ENCODE data around the gene GPR107.

GPR107 gene

DNA sequence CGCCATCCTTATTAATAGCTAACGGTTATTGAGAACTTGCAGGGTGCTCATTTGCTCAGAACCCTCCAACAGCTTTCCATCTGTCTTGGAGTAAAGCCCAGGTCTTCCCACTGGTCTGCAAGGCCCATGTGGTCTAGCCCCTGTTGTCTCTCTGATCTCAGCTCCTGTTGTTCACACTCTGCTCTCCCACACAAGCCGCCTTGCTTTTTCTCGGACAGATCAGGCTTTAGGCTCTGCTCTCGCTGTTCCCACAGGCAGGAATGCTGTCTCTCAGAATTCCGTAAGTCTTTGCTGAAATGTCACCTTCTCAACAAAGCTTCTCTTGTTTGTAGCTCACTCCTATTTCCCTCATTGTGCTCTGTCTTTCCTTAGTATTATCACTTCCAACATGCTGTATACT, 34.3 kb downstream of the GPR107 start:
- TF ChIP-seq CSDC2 (CRISPR knock-in tag; IDR thresholded peaks at IDR 0.05) (no peak), BACH2 (CRISPR knock-in tag; IDR thresholded peaks at IDR 0.05; ENCODE audit: borderline replicate concordance) (no peak), TOX (CRISPR knock-in tag; IDR thresholded peaks at IDR 0.05; ENCODE audit: borderline replicate concordance) (no peak), PPARA (CRISPR knock-in tag; IDR thresholded peaks at IDR 0.05; ENCODE audit: borderline replicate concordance) (no peak), RARB (CRISPR knock-in tag; IDR thresholded peaks at IDR 0.05) (no peak), ISL1 (CRISPR knock-in tag; IDR thresholded peaks at IDR 0.05) (no peak), GLIS3 (CRISPR knock-in tag; IDR thresholded peaks at IDR 0.05) (no peak), TCF4 (CRISPR knock-in tag; IDR thresholded peaks at IDR 0.05; ENCODE audit: borderline replicate concordance) (no peak), ARNTL (CRISPR knock-in tag; IDR thresholded peaks at IDR 0.05; ENCODE audit: borderline replicate concordance, low read depth) (no peak), ZNF70 (CRISPR knock-in tag; IDR thresholded peaks at IDR 0.05) (no peak), ZFP3 (CRISPR knock-in tag; IDR thresholded peaks at IDR 0.05) (no peak), ZNF8 (CRISPR knock-in tag; IDR thresholded peaks at IDR 0.05) (no peak), ESRRG (CRISPR knock-in tag; IDR thresholded peaks at IDR 0.05) (no peak), ZFP30 (CRISPR knock-in tag; IDR thresholded peaks at IDR 0.05) (no peak), OSR1 (CRISPR knock-in tag; IDR thresholded peaks at IDR 0.05) (no peak), SNAI2 (CRISPR knock-in tag; IDR thresholded peaks at IDR 0.05) (no peak)
- TF ChIP-seq, protein P1, sequence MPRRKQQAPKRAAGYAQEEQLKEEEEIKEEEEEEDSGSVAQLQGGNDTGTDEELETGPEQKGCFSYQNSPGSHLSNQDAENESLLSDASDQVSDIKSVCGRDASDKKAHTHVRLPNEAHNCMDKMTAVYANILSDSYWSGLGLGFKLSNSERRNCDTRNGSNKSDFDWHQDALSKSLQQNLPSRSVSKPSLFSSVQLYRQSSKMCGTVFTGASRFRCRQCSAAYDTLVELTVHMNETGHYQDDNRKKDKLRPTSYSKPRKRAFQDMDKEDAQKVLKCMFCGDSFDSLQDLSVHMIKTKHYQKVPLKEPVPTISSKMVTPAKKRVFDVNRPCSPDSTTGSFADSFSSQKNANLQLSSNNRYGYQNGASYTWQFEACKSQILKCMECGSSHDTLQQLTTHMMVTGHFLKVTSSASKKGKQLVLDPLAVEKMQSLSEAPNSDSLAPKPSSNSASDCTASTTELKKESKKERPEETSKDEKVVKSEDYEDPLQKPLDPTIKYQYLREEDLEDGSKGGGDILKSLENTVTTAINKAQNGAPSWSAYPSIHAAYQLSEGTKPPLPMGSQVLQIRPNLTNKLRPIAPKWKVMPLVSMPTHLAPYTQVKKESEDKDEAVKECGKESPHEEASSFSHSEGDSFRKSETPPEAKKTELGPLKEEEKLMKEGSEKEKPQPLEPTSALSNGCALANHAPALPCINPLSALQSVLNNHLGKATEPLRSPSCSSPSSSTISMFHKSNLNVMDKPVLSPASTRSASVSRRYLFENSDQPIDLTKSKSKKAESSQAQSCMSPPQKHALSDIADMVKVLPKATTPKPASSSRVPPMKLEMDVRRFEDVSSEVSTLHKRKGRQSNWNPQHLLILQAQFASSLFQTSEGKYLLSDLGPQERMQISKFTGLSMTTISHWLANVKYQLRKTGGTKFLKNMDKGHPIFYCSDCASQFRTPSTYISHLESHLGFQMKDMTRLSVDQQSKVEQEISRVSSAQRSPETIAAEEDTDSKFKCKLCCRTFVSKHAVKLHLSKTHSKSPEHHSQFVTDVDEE (CRISPR knock-in tag; IDR thresholded peaks at IDR 0.05): no peak
- TF ChIP-seq, protein P2, sequence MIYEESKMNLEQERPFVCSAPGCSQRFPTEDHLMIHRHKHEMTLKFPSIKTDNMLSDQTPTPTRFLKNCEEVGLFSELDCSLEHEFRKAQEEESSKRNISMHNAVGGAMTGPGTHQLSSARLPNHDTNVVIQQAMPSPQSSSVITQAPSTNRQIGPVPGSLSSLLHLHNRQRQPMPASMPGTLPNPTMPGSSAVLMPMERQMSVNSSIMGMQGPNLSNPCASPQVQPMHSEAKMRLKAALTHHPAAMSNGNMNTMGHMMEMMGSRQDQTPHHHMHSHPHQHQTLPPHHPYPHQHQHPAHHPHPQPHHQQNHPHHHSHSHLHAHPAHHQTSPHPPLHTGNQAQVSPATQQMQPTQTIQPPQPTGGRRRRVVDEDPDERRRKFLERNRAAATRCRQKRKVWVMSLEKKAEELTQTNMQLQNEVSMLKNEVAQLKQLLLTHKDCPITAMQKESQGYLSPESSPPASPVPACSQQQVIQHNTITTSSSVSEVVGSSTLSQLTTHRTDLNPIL (CRISPR knock-in tag; IDR thresholded peaks at IDR 0.05; ENCODE audit: low read depth): no peak
- TF ChIP-seq, protein P3, sequence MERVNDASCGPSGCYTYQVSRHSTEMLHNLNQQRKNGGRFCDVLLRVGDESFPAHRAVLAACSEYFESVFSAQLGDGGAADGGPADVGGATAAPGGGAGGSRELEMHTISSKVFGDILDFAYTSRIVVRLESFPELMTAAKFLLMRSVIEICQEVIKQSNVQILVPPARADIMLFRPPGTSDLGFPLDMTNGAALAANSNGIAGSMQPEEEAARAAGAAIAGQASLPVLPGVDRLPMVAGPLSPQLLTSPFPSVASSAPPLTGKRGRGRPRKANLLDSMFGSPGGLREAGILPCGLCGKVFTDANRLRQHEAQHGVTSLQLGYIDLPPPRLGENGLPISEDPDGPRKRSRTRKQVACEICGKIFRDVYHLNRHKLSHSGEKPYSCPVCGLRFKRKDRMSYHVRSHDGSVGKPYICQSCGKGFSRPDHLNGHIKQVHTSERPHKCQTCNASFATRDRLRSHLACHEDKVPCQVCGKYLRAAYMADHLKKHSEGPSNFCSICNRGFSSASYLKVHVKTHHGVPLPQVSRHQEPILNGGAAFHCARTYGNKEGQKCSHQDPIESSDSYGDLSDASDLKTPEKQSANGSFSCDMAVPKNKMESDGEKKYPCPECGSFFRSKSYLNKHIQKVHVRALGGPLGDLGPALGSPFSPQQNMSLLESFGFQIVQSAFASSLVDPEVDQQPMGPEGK (CRISPR knock-in tag; IDR thresholded peaks at IDR 0.05; ENCODE audit: borderline replicate concordance): no peak
- TF ChIP-seq, protein P4, sequence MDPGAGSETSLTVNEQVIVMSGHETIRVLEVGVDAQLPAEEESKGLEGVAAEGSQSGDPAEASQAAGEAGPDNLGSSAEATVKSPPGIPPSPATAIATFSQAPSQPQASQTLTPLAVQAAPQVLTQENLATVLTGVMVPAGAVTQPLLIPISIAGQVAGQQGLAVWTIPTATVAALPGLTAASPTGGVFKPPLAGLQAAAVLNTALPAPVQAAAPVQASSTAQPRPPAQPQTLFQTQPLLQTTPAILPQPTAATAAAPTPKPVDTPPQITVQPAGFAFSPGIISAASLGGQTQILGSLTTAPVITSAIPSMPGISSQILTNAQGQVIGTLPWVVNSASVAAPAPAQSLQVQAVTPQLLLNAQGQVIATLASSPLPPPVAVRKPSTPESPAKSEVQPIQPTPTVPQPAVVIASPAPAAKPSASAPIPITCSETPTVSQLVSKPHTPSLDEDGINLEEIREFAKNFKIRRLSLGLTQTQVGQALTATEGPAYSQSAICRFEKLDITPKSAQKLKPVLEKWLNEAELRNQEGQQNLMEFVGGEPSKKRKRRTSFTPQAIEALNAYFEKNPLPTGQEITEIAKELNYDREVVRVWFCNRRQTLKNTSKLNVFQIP (CRISPR knock-in tag; IDR thresholded peaks at IDR 0.05; ENCODE audit: borderline replicate concordance, low read depth): no peak
- no peak for ATAC-seq

DNA sequence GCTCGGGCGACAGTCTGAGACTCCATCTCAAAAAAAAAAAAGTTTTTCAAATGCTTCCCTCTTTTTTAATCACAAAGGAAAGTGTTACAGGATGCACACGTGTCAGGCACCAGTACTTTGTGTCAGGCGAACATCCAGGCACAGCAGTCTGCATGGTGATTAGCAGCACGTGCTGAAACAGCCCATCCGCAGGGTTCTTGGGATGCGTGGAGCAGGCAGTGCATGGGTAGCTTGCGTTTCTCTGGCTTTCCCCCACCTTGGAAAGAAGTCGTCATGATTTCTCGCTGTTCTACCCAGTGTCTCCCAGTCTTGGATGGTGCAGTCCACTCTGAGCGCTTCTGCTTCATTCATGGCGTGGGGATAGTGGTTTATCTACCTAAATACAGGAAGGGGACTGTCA, 35.4 kb downstream of the GPR107 start:
- ATAC-seq: no peak
- TF ChIP-seq, protein P4 (CRISPR knock-in tag; IDR thresholded peaks at IDR 0.05; ENCODE audit: borderline replicate concordance, low read depth): no peak
- no peak for TF ChIP-seq GLIS3 (CRISPR knock-in tag; IDR thresholded peaks at IDR 0.05)
- TF ChIP-seq, protein P2 (CRISPR knock-in tag; IDR thresholded peaks at IDR 0.05; ENCODE audit: low read depth): no peak
- TF ChIP-seq ESRRG (CRISPR knock-in tag; IDR thresholded peaks at IDR 0.05): no peak
- no peak for TF ChIP-seq TOX (CRISPR knock-in tag; IDR thresholded peaks at IDR 0.05; ENCODE audit: borderline replicate concordance)
- TF ChIP-seq OSR1 (CRISPR knock-in tag; IDR thresholded peaks at IDR 0.05): no peak
- TF ChIP-seq ARNTL (CRISPR knock-in tag; IDR thresholded peaks at IDR 0.05; ENCODE audit: borderline replicate concordance, low read depth): no peak
- no peak for TF ChIP-seq ZFP3 (CRISPR knock-in tag; IDR thresholded peaks at IDR 0.05)
- no peak for TF ChIP-seq CSDC2 (CRISPR knock-in tag; IDR thresholded peaks at IDR 0.05)
- no peak for TF ChIP-seq RARB (CRISPR knock-in tag; IDR thresholded peaks at IDR 0.05)
- TF ChIP-seq ZC3H10 (CRISPR knock-in tag; IDR thresholded peaks at IDR 0.05): no peak
- TF ChIP-seq ISL1 (CRISPR knock-in tag; IDR thresholded peaks at IDR 0.05): no peak
- no peak for TF ChIP-seq SNAI2 (CRISPR knock-in tag; IDR thresholded peaks at IDR 0.05)
- TF ChIP-seq, protein P3 (CRISPR knock-in tag; IDR thresholded peaks at IDR 0.05; ENCODE audit: borderline replicate concordance): no peak
- no peak for TF ChIP-seq ZFP30 (CRISPR knock-in tag; IDR thresholded peaks at IDR 0.05)
- no peak for TF ChIP-seq ZNF565 (CRISPR knock-in tag; conservative IDR thresholded peaks at IDR 0.05; ENCODE audit: low read depth)
- no peak for TF ChIP-seq ZNF70 (CRISPR knock-in tag; IDR thresholded peaks at IDR 0.05)
- no peak for TF ChIP-seq BACH2 (CRISPR knock-in tag; IDR thresholded peaks at IDR 0.05; ENCODE audit: borderline replicate concordance)
- no peak for TF ChIP-seq ZNF8 (CRISPR knock-in tag; IDR thresholded peaks at IDR 0.05)
- no peak for TF ChIP-seq PPARA (CRISPR knock-in tag; IDR thresholded peaks at IDR 0.05; ENCODE audit: borderline replicate concordance)
